ENCODE results near the gene JTB.

GRCh38 chr1:153945131-153945794, 32.2 kb downstream of the JTB start:
- TF ChIP-seq POLR2AphosphoS5 (IDR thresholded peaks at IDR 0.05; ENCODE audit: low read depth, low read length) (no peak), TAF1 (IDR thresholded peaks at IDR 0.05; ENCODE audit: borderline replicate concordance, insufficient read depth, low read length) (no peak), REST (IDR thresholded peaks at IDR 0.05; ENCODE audit: insufficient read depth in 1 of 2, low read depth in 2 of 2, low read length in 2 of 2) (no peak), SIN3A (IDR thresholded peaks at IDR 0.05; ENCODE audit: borderline replicate concordance, insufficient read depth, low read length) (no peak), FOXP2 (optimal IDR thresholded peaks at IDR 0.05; ENCODE audit: borderline replicate concordance, extremely low read depth, extremely low read length, insufficient read depth) (no peak)
